CD1c-positive myeloid dendritic cell (primary cell): Measurements from ENCODE around the gene PCDHA6.
"Not testable (repeated sequence)": the region's sequence is repeated elsewhere in the genome, so short reads cannot be mapped to it uniquely, and the experiment has no call there.

ENCODE experiments used
- DNase-seq: peaks from one replicate; pipeline ENCODE4 v3.0.0-alpha.2; 2016; ENCODE audit errors: extremely low spot score

The PCDHA6 gene

GRCh38 chr5:140827704-140828361, at the start of gene PCDHA6:
PCDHA6 (plus strand) TSS chr5:140827960; CDS start chr5:140828092, 132 bp downstream.
- DNase-seq = no peak

- DNase-seq = no peak
Observed at GRCh38 chr5:140780512-140780911, 47.2 kb upstream of the PCDHA6 start.

- no peak for DNase-seq
Observed at GRCh38 chr5:140785905-140786686, 41.7 kb upstream of the PCDHA6 start, which contains the start of gene PCDHA1. PCDHA1 (plus strand) TSS chr5:140786140.

- DNase-seq = not testable (repeated sequence)
Observed at GRCh38 chr5:140787422-140787821, 40.3 kb upstream of the PCDHA6 start.

- DNase-seq = not testable (repeated sequence)
Observed at GRCh38 chr5:140787849-140788504, 39.8 kb upstream of the PCDHA6 start.

- no peak for DNase-seq
Observed at GRCh38 chr5:140791089-140791488, 36.7 kb upstream of the PCDHA6 start.

GRCh38 chr5:140794595-140795258, 33.0 kb upstream of the PCDHA6 start, which contains the start of gene PCDHA2:
PCDHA2 (plus strand) TSS chr5:140794852.
- DNase-seq = no peak

- no peak for DNase-seq
Observed at GRCh38 chr5:140795259-140795641, 32.5 kb upstream of the PCDHA6 start.

GRCh38 chr5:140796072-140796717, 31.6 kb upstream of the PCDHA6 start:
- not testable (repeated sequence) for DNase-seq

- DNase-seq = no peak
Observed at GRCh38 chr5:140796718-140797095, 31.1 kb upstream of the PCDHA6 start.

GRCh38 chr5:140800816-140801493, 26.8 kb upstream of the PCDHA6 start, which contains the start of gene PCDHA3:
PCDHA3 (plus strand) TSS chr5:140801057.
- no peak for DNase-seq

GRCh38 chr5:140801494-140801841, 26.3 kb upstream of the PCDHA6 start:
- DNase-seq = no peak

GRCh38 chr5:140802381-140802780, 25.4 kb upstream of the PCDHA6 start:
- not testable (repeated sequence) for DNase-seq

GRCh38 chr5:140802781-140803271, 24.9 kb upstream of the PCDHA6 start:
- no peak for DNase-seq

GRCh38 chr5:140806834-140807775, 20.7 kb upstream of the PCDHA6 start, which contains the start of gene PCDHA4:
PCDHA4 (plus strand) TSS chr5:140807068.
- DNase-seq = no peak

GRCh38 chr5:140808241-140808888, 19.4 kb upstream of the PCDHA6 start:
- not testable (repeated sequence) for DNase-seq

GRCh38 chr5:140808889-140809291, 18.9 kb upstream of the PCDHA6 start:
- no peak for DNase-seq

GRCh38 chr5:140821375-140822280, 6.1 kb upstream of the PCDHA6 start, which contains the start of gene PCDHA5:
PCDHA5 (plus strand) TSS chr5:140821613.
- peak; percentile 4 for DNase-seq
